ENCODE data around the gene FNDC3B. TPM values are rescaled to one million over a fixed set of nuclear protein-coding genes. Genes with fewer than 3 reads are reported as not detected.

FNDC3B gene
- total RNA-seq, 1 donor = 139 TPM

DNA sequence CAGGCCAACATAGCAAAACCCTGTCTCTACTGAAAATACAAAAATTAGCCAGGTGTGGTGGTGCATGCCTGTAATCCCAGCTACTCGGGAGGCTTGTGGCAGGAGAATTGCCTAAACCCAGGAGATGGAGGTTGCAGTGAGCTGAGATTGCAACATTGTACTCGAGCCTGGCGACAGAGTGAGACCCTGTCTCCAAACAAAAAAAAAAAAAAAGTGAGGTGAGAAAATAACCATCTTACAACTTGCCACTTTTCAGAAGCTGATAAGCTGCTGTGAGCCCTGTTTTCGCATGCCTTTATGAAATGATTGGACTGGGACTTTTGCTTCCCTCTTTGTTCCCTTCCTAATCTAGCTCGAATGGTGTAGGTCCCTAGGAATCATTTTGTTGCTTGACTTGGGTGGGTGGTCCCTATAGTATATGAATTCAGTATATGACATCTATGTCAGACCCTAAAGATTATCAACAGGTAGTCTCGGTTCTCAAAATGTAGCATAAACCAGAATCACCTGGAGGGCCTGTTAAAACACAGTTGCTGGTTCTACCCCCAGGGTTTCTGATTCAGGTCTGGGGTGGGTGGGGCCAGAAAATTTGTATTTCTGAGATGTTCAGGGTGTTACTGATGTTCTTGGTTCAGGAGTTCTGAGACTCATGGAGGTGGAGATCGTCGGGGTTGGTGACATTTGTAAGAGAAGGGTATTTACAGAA lies 107.9 kb downstream of the FNDC3B start:
- TF ChIP-seq, protein P1, sequence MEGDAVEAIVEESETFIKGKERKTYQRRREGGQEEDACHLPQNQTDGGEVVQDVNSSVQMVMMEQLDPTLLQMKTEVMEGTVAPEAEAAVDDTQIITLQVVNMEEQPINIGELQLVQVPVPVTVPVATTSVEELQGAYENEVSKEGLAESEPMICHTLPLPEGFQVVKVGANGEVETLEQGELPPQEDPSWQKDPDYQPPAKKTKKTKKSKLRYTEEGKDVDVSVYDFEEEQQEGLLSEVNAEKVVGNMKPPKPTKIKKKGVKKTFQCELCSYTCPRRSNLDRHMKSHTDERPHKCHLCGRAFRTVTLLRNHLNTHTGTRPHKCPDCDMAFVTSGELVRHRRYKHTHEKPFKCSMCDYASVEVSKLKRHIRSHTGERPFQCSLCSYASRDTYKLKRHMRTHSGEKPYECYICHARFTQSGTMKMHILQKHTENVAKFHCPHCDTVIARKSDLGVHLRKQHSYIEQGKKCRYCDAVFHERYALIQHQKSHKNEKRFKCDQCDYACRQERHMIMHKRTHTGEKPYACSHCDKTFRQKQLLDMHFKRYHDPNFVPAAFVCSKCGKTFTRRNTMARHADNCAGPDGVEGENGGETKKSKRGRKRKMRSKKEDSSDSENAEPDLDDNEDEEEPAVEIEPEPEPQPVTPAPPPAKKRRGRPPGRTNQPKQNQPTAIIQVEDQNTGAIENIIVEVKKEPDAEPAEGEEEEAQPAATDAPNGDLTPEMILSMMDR (IDR thresholded peaks at IDR 0.05; ENCODE audit: insufficient read depth, low read length) = no peak
- DNase-seq (ENCODE audit: low read depth) = no peak
- H3K4me3 ChIP-seq (ENCODE audit: low read depth, low read length) = no peak overlapping the region

DNA sequence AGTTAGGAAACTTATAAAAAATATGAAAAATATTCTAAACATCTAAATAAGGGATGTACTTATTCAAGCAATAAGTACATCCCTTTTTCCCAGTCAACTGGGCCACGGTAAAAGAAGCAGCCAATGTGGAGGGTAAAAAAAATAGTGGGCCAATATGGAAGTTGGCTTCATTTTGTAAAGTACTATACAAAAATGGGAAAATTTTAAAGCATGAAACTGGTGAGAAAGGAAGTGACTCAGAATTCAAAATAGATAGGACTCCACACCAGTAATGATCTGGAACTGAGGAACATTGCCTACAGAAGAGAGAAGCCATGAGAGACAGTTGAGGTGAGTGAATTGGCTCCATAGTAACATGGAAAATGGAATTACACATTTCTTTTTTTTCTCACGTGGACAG lies 108.9 kb downstream of the FNDC3B start:
- peak; percentile 37 for DNase-seq (ENCODE audit: low read depth)
- no peak overlapping the region for H3K4me3 ChIP-seq (ENCODE audit: low read depth, low read length)
- TF ChIP-seq, protein P1 (IDR thresholded peaks at IDR 0.05; ENCODE audit: insufficient read depth, low read length) = no peak

DNA sequence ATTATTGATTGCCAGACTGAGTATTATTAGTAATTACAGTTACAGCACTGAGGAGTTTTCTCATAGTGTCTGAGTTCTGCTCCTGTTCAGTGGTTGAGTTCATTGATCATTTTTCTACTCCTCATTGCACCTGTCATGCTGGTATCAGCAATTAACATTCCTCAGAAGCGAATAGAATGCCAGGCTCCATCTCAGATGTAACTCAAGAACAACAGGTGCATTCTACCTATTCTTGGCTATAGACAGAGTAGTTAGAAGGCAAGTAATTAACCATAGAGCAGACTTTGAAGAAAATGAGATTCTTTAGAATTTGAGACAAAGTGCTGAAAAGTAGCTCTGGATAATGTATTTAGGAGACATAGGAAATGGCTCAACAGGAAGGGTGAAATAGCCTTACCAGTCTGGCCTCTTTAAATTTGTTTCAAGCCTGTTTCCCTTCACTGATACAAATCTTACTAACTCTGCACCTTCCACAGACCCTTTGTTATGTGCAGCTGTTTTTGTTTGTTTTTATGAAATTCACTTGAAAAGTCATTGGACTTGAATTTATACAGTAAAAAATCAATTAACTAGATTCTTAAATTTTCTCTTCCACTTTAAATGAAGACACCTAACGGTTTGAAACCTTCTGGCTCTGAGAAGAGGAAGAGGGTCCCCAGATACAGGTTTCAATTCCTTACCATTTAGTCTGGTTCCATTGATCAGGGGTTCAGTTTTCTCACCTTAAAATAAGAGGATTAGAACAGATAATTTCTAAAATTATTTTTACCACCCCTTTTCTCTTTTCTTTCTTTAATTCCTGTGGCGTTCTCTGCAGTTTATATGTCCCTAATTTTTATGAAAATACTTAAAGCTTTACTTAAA lies 109.6 kb downstream of the FNDC3B start:
- no peak overlapping the region for H3K4me3 ChIP-seq (ENCODE audit: low read depth, low read length)
- TF ChIP-seq, protein P1 (IDR thresholded peaks at IDR 0.05; ENCODE audit: insufficient read depth, low read length) = no peak
- DNase-seq (ENCODE audit: low read depth) = no peak

DNA sequence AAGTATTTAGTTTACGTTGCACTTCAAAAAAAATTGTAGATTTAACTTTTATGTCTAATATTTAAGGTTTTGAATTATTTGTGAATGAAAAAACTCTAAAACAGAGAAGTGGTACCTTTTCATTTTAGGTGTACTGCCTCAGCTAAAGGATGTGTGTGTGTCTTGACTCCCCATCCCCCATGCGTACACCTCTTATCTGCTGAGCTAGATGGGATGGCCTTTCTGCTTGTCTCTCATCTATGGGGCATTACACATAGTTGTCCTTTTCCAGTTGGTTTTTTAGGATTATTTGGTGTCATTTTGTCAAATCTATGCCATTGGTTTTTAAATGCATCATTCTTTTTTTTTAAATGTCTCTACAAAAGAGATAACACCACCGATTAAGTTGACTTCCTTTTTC lies 110.9 kb downstream of the FNDC3B start:
- no peak for DNase-seq (ENCODE audit: low read depth)
- no peak overlapping the region for H3K4me3 ChIP-seq (ENCODE audit: low read depth, low read length)
- TF ChIP-seq, protein P1 (IDR thresholded peaks at IDR 0.05; ENCODE audit: insufficient read depth, low read length) = no peak

DNA sequence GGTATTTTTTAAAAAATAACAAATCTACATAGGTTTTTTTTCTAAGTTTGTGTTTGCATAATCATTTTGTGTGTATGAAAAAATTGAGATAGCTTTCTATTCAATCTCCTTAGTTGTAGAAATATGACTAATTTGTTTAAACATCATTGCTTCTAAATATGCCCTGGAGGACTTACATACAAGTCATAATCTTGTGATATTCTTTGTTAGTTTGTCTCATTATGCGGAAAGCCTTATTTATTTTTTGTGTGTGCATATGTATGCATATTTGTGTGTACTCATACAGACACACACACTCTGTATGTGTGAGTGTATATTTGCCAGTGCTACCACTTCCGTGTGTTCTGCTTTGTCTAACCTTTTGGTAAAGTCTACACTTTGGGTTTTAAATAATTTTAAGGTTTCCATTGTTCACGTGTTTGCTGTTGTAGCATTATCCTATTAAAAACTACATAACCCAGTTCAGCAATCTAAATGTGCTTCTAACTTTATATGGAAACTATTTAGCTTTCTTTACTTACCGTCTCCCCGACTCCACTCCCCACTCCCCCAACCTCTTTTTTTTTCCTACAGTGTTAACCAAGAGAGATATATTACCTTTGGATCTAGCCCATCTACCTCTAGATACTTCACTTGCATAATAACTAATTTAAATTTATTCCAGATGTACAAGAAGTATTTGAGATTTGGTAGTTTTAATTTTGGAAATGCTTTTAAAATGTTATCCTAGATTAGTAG lies 111.7 kb downstream of the FNDC3B start:
- TF ChIP-seq, protein P1 (IDR thresholded peaks at IDR 0.05; ENCODE audit: insufficient read depth, low read length) = no peak
- no peak overlapping the region for H3K4me3 ChIP-seq (ENCODE audit: low read depth, low read length)

More for the DNA sequence above, 111.7 kb downstream of the FNDC3B start:
- no peak for DNase-seq (ENCODE audit: low read depth)

Measured in fibroblast of the aortic adventitia (primary cell).